ENCODE data around the gene MGAT5B.

DNA sequence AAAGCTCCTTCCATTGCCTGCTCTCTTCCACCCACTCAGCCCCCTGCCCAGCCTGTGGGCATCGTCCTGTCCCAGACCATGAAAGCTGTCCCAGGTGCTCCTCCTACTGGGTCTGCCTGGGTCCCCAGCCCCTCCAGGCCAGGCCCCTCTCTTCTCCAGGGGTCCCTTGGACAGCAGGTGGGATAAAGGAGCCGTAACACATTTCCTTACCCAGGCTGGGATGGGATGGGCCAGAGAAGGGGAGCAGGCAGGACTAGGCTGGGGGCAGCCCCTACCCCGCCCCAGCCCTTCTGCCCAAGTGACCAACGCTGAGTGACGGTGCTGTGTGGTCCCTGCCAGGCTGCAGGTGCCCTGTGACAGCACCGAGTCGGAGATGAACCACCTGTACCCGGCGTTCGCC, 80.1 kb downstream of the MGAT5B start:
- TF ChIP-seq POLR2A (IDR thresholded peaks at IDR 0.05), result no peak
- TF ChIP-seq, protein P1, sequence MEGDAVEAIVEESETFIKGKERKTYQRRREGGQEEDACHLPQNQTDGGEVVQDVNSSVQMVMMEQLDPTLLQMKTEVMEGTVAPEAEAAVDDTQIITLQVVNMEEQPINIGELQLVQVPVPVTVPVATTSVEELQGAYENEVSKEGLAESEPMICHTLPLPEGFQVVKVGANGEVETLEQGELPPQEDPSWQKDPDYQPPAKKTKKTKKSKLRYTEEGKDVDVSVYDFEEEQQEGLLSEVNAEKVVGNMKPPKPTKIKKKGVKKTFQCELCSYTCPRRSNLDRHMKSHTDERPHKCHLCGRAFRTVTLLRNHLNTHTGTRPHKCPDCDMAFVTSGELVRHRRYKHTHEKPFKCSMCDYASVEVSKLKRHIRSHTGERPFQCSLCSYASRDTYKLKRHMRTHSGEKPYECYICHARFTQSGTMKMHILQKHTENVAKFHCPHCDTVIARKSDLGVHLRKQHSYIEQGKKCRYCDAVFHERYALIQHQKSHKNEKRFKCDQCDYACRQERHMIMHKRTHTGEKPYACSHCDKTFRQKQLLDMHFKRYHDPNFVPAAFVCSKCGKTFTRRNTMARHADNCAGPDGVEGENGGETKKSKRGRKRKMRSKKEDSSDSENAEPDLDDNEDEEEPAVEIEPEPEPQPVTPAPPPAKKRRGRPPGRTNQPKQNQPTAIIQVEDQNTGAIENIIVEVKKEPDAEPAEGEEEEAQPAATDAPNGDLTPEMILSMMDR (IDR thresholded peaks at IDR 0.05), result no peak

Measured in sigmoid colon (tissue), 3 donors.